KBM-7 (cell line): Measurements from ENCODE around the gene ZFAND6.
"Not testable (repeated sequence)": the region's sequence is repeated elsewhere in the genome, so short reads cannot be mapped to it uniquely, and the experiment has no call there.

Experiments used
- DNase-seq: peaks from one replicate; pipeline ENCODE4 v3.0.0-alpha.2; 2015
- in situ Hi-C: fragments of 300-500 bp; cut with MboI; formaldehyde crosslinking; loops from 2 replicates; pipeline ENCODE4 v1.14.3; 2020; ENCODE audit warnings: low sequenced_read_pairs, low pct_unique_long_range_greater_than_20kb, mixed read lengths

Gene ZFAND6

DNA sequence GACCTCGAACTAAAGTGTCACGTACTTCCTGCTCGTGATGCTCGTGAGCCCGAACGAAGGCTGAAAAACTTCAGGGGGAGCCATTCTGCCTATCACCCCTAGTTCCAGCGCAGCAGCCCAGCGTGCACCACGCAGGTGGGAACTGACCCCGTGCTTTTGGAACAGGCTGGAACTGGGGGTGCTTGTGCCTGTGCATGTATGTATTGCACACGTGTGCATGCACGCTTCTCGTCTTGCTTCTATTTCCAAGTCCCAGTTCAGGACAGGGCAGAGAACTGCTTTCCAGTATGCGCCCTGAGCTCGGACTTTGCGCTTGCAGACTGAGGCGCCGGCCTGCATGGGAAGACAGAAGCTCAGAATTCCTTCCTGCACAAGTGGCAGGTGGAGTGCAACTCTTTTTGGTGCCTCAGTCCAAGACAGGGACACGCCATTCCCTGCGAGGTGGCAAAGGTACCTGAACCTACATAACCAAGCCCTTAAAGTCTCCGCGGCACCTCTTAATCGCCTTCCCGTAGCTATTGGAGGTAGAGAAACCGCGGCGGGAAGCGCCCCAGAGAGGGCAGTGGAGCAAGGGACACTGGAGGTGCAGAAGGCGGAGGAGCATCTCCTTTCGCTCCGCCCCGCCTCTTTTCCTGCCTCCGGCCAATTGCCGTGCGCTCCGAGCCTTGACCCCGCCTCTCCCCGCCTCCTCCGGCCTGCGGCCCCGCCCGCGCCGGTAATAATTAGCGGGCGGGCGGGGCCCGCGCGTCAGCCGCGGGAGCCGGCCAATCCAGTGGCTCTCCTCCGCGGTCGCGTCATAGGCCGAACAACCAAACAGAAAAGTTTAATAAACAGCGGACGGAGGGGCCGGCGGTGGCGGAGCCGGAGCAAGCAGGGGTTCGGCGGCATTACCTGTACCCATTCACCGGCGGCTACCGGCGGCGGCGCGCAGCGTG lies at the start of gene ZFAND6:
TSS of gene ZFAND6 (plus strand) at position 826 of the 935 bp plus-strand sequence. CDS start 60,669 bp downstream, outside the sequence.
- peak; percentile 100 for DNase-seq
- in situ Hi-C loops = no loop called here

DNA sequence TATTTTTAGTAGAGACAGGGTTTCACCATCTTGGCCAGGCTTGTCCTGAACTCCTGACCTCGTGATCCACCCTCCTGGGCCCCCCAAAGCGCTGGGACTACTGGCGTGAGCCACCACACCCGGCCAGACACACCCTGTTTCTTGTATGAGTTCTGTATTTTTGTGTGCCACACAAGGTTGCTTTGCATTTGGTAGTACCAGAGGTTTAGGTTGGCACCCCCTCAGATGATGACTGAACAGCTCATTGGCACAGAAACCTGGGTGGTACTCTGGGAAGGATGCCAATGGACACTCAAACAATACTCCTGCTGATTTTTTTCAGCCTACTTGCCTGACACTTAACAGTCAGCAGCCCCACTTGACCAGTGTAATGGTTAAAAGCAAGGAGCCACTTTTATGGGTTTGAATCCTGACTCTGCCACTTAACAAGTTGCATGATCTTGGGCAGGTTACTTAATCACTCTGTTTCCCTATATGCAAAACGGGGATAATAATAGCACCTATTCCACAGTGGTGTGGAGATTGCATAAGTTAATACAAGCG lies 49.3 kb upstream of the ZFAND6 start:
- in situ Hi-C loops = no loop called here
- DNase-seq = no peak

DNA sequence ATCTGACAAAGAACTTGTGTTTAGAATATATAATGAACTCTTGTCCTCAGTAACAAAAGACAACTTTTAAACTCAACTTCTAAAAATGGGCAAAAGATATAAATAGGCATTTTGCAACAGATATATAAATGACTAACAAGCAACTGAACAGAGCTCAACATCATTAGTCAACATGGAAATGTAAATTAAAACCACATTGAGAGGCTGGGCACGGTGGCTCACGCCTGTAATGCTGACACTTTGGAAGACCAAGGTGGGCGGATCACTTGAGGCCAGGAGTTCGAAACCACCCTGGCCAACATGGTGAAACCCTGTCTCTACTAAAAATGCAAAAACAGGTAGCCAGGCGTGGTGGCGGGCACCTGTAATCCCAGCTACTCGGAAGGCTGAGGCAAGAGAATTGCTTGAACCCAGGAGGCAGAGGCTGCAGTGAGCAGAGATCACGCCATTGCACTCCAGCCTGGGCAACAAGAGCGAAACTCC lies 48.4 kb upstream of the ZFAND6 start:
- in situ Hi-C loops = not testable (repeated sequence)

DNA sequence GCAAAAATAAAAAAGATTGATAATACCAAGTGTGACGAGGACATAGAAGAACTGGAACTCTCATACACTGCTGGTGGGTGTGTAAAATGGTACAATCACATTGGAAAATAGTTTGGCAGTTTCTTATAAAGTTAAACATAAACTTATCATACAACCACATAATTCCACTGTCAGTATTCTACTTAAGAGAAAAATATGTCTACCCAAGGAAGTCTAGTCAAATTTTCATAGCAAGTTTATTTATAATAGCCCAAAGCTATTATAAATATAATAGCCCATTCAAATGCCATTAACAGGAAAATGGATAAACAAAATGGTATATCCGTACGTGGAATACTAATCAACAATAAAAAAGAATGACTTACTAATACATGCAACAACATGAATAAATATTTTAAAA lies 47.9 kb upstream of the ZFAND6 start:
- no peak for DNase-seq
- in situ Hi-C loops = no loop called here

More for the DNA sequence above, 48.4 kb upstream of the ZFAND6 start:
- not testable (repeated sequence) for DNase-seq

DNA sequence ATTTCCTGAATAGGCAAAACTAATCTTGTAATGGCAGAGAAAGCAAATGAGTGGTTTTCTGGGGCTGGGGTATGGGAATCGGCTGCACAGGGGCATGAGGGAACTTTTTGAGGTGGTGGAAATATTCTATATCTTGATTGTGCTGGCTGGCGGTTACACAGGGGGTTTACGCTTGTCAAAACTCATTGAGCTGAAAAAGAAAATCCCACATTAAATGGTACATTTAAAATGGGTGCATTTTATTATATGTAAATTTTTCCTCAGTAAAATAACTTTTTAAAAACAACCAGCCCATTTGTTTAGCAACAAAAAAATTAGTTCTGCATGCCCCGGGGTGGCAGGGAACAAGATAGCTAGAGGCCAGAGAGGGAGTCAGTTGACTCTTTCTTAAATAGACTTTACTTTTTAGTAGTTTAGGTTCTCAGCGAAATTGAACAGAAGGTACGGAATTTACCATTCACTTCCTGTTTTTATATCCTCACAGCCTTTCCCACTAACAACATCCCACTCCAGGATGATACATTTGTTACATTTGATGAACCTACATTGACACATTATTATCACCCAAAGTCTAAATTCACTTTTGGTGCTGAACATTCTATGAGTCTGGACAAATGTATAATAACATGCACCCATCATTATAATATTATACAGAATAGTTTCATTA lies 47.3 kb upstream of the ZFAND6 start:
- no peak for DNase-seq
- in situ Hi-C loops = no loop called here

DNA sequence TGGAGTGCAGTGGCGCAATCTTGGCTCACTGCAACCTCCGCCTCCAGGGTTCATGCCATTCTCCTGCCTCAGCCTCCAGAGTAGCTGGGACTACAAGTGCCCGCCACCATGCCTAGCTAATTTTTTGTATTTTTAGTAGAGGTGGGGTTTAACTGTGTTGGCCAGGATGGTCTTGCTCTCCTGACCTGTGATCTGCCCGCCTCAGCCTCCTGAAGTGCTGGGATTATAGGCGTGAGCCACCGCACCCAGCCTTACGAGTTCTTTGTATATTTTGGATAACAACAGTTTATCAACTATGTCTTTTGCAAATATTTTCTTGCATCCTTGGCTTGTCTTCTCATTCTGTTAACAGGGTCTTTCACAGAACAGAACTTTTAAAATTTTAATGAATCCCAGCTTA lies 45.3 kb upstream of the ZFAND6 start:
- in situ Hi-C loops, DNase-seq: not testable (repeated sequence)

DNA sequence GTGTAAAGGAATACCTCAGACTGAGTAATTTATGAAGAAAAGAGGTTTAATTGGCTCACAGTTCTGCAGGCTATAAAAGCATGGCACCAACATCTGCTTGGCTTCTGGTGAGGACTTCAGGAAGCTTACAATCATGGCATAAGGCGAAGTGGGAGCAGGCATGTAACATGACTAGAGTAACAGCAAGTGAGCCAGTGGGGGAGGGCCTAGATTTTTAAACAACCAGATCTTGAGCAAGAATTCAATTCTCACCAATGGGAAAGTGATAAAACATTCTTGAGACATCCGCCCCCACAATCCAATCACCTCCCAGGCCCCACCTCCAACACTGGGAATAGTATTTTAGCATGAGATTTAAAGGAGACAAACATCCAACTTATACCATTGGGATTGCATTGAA lies 44.3 kb upstream of the ZFAND6 start:
- in situ Hi-C loops = no loop called here
- DNase-seq = no peak

DNA sequence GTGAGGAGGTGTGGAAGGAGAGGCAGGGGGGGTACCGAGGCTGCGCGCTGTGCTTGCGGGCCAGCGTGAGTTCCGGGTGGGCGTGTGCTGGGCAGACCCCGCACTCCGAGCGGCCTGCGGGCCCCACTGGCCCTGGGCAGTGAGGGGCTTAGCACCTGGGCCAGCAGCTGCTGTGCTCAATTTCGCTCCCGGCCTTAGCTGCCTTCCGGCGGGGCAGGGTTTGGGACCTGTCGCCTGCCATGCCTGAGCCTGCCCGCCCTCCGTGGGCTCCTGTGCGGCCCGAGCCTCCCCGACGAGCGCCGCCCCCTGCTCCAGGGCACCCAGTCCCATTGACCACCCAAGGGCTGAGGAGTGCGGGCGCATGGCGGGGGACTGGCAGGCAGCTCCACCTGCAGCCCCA lies 43.0 kb upstream of the ZFAND6 start:
- in situ Hi-C loops = not testable (repeated sequence)

DNA sequence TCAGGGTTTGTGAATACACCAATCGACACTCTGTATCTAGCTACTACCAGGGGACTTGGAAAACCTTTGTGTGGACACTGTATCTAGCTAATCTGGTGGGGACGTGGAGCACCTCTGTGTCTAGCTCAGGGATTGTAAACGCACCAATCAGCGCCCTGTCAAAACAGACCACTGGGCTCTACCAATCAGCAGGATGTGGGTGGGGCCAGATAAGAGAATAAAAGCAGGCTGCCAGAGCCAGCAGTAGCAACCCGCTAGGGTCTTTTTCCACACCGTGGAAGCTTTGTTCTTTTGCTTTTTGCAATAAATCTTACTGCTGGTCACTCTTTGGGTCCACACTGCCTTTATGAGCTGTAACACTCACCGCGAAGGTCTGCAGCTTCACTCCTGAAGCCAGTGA lies 42.3 kb upstream of the ZFAND6 start:
- in situ Hi-C loops, DNase-seq: not testable (repeated sequence)

More for the DNA sequence above, 43.0 kb upstream of the ZFAND6 start:
- DNase-seq = not testable (repeated sequence)

DNA sequence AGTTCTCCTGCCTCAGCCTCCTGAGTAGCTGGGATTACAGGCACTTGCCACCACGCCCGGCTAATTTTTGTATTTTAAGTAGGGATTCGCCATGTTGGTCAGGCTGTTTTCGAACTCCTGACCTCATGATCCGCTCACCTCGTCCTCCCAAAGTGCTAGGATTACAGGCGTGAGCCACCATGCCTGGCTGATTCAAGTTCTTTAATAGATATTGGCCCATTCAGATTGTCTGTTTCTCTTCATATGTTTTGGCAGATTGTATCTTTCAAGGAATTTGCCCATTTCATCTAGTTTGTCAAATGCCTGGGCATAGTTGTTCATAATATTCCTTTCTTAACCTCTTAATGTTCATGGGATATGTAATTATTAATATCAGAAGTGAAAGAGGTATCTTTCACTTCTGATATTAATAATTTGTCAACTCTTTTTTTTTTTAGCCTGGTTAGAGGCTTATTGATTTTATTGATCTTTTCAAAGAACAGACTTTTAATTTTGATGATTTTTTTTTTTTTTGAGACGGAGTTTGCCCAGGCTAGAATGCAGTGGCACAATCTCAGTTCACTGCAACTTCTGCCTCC lies 40.2 kb upstream of the ZFAND6 start:
- no peak for DNase-seq
- in situ Hi-C loops = no loop called here

DNA sequence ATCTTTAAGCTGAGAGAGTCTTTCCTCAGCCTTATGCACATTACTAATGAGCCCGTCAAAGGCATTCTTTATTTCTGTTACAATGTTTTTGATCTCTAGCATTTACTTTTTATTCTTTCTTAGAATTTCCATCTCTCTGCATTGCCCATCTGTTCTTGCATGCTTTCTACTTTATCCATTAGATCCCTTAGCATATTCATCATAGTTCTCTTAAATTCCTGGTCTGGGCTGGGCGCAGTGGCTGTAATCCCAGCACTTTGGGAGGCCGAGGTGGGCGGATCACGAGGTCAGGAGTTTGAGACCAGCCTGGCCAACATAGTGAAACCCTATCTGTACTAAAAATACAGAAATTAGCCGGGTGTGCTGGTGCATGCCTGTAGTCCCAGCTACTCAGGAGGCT lies 39.3 kb upstream of the ZFAND6 start:
- in situ Hi-C loops, DNase-seq: not testable (repeated sequence)

DNA sequence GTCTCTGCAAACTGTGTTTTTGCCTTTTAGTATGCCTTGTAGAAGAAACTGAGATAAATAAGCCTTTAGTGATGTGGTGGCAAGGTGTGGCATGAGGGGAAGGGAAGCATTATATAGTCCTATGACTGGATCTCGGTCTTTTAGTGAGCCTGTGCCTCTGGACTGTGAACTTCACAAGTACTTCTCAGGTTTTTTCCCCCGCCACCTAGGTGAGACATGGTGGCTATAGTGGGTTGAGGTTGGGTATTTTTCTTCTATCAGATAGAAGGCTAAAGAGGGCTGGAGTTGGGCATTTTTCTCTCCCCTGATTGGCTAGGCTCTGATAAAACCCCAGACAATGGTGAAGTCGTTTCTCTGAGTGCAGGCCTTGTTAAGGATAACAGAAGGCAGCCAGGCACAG lies 38.7 kb upstream of the ZFAND6 start:
- in situ Hi-C loops = no loop called here
- DNase-seq = no peak

DNA sequence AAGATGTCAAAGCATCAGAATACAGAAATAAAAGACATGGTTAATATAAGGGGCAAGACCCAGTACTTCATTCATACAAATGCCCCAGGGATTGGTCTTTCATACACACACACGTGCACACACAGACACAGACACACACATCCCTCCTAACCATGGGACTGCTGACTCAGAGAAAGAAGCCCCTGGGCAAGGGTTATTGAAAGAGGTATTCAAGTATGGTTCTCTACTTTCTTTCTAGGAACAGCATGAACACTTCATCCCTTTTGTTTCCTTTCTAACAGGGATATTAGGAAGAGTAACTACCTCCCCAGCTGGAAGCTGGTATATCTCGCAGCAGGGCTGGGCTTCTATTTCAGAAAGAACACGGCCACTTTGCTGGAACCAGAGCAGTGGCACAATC lies 33.2 kb upstream of the ZFAND6 start:
- no peak for DNase-seq
- in situ Hi-C loops = no loop called here

DNA sequence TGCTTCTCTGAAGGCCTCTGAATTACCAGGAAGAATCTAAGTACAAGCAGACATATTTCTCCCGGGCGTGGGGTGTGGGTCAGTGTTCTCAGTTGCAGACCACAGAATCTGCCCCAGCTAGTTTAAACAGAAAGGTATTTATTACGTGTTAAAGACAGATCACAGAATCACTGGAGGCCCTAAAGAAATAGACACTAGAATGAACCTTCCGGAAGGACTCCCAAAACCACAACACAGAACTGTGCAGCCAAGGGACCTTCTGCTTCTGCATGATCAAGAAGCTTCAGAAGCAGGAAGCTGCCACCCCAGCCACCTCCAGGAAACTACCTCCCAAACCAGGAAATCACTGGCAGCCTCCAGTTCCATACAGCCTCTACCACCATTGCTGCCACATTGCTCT lies 32.7 kb upstream of the ZFAND6 start:
- in situ Hi-C loops = no loop called here
- peak; percentile 97 for DNase-seq

DNA sequence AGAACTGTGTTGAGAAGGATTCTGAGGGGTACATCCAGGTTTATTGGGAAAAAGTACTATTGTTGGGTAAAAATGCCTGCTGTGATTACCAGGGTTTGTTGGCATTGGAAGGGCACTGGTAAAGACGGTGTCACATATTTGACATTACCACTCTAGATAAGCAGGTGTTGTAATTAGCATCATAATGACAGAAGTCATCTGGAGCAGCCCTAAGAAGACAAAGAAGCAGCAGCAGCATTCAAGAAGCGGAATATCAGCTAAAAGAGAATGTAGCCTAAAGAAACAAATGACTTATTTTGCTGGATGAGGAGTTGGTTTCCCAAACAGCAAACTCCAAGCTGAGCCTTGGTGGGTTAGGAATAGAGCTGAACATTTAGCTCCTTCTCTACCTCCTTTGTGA lies 30.5 kb upstream of the ZFAND6 start:
- in situ Hi-C loops = no loop called here
- DNase-seq = no peak

DNA sequence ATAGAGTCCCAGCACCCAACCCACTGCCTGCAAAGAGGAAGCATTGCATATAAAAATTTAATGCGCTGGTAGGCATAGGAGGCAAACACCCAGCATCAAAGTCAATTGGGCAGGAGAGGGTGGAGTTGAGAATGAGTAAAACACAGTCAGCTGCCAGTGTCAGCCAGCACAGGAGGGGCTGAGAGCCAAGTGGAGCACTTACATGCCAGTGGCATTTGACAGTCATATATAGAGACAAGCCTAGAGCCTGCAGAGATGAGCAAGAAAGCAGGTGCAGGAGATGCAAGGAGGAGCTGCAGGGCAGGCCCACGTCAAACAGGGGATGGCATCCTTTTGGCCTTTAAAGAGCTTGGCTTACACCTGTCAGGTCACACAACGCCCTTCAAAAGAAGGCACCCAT lies 27.6 kb upstream of the ZFAND6 start:
- in situ Hi-C loops = no loop called here
- DNase-seq = no peak

DNA sequence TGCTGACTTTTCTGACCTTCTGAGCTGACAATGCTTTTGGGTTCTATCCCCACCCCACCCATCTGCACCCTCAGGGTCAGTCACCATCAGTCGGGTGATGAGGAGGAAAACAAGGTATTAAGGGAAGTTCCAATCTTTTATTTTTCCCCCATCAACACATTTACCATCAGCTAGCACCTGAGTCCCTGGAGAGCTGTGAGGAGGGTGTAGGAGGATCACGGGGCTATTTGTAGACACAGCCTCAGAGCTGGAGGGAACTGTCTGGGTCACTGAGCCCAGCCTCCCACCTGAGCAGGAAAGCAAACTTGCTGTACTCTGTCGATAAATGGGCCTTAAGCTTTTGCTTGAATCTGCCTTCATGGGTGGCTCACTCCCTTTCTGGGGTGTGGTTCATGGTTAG lies 24.8 kb upstream of the ZFAND6 start:
- in situ Hi-C loops = no loop called here
- no peak for DNase-seq

DNA sequence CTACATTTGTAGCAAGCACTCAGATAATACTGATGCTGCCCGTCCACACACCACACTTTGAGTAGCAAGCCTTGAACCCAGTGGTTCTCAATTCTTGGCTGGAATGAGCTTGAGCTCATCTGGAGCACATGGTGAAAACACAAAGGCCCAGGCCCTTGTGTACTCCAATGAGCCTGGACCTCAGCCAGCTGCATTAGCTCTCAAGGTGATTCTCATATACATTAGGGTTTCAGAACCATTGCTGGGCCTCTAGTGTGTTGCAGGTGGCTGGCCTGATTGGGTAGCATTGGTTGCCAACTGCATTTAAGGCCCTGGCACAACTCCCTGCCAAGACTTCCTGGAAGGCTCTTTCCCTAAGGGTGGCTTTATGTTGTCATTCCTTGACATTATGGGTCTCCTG lies 23.4 kb upstream of the ZFAND6 start:
- in situ Hi-C loops = no loop called here
- DNase-seq = no peak

DNA sequence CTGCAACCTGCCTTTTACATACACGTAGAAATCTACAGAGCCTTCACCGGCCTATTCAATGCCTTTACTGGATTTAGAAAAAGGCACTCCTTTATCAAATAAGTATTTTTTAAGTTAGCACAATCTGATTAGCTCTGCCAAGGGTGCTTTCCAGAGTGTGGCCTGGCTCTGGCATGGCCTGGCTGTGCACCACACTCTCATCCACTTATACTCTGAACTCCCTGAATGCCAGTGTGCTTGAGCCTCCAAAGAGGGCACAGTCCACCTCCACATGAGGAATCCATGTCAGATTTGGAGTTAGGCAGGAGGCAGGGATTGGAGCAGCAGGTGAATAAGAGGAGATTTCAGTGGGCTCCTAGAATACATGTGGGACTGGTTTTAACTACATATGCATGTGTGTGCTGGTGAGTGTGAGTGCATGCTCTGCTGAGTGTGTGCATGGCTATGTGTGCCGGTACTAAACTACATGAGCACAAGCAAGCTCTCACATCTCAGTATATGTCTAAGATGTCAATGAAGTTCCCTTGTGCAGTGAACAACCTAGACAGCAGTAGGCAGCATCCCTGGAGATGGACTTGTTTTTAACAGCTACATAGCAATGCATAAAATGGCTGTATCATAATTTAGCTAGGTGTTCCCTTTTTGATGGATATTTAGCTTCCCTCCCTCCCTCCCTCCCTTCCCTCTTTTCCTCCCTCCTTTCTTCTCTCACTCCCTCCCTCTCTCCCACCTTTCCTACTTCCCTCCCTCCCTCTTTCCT lies 17.8 kb upstream of the ZFAND6 start:
- in situ Hi-C loops = no loop called here
- no peak for DNase-seq
